GM21367 (cell line): ENCODE results near the gene ZNF821.
"Not testable (repeated sequence)": the region's sequence is repeated elsewhere in the genome, so short reads cannot be mapped to it uniquely, and the experiment has no call there.

Source experiments
- ATAC-seq: cut with Tn5 transposase; IDR thresholded peaks from one replicate; pipeline ENCODE4 v1.9.1; 2021; ENCODE audit not compliant: unreplicated experiment

ZNF821 gene

DNA sequence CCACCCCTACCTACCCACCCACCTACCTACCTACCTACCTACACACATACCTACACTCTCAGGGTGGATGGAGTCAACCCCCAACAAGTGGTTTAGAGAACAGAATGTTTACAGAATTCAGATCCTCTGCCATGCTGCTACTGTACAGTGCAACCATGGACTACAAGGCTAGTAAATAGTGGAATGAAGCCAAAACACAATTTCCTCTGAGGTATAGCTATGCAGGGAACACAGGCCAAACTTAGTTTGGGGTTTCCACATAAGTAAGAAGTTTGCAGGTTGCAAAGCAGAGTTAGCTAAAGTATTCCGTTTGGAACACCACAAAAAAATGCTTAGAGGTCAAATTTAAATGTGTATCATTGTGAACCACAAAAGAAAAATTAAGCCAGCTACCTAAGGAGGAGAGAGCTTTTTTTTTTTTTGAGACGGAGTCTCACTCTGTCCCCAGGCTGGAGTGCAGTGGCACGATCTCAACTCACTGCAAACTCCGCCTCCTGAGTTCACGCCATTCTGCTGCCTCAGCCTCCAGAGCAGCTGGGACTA, 72.7 kb downstream of the ZNF821 start:
- ATAC-seq, result no peak

DNA sequence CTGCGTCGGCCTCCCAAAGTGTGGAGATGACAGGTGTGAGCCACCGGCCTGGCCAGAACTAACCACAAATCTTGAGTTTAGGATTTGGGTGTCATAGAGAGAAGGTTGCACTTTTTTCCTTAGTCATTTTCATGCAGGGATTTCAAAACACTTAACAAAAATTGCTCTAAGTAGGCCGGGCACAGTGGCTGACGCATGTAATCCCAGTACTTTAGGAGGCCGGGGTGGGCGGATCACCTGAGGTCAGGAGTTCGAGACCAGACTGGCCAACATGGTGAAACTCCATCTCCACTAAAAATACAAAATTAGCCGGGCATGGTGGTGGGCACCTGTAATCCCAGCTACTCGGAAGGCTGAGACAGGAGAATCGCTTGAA, 73.8 kb downstream of the ZNF821 start:
- not testable (repeated sequence) for ATAC-seq
